SH-SY5Y (cell line): ENCODE data around the gene LRRN2.

Experiments
- GATA2 ChIP-seq: IDR thresholded peaks from 2 replicates; pipeline ENCODE4 v1.6.1; 2011; ENCODE audit warnings: mild to moderate bottlenecking, low read depth, low read length
- GATA3 ChIP-seq: IDR thresholded peaks from 2 replicates; pipeline ENCODE4 v1.6.1; 2011; ENCODE audit warnings: low read depth, mild to moderate bottlenecking, low read length, moderate library complexity

- TF ChIP-seq GATA2 = no peak
- no peak for TF ChIP-seq GATA3
Observed at GRCh38 chr1:204615881-204616280, 69.7 kb downstream of the LRRN2 start.
